GOT3 (cell line): ENCODE measurements around the gene TTC38.

Experiments
- DNase-seq: peaks from one replicate; lab custom pipeline; 2025; ENCODE audit warnings: mixed read lengths; lab: John Stamatoyannopoulos, UW

The TTC38 gene

DNA sequence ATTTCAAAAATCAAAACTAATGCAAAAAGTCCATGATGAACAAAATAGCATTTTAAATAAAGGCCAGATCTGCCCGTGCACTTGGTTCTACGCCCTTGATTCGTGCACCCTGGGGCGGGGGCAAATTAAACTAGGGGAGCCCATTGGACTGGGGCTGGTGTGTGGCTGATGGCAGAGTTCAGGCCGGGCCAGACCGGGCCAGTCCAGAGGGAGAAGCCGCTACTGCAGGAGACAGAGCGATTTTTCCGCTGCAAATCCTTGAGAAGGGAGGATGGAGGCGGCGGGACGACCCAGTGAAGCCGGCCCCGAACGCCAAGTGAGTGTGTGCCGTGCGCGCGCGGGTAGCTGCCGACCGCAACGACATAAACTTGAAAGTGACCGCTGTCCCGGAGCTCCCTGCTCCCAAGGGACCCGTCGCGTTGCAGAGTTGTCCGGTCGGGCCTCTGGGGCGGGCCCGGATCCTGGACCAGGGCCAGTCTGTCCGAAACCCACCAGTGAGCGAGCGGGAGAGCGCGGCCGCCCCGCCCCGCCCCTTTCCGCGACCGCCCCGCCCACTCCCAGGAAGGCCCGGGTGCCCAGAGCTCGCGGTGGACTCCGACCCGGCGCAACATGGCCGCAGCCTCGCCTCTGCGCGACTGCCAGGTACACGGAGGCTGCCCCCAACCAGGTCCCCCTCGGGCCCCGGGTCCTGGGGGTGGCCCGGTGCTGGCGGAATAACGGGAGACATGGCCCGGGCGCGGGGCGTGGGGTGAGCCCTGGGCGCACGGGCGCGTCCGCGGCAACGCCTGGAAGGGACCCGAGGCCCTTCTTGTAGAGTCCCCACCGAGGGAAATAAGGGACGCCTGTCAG, at the start of gene TTC38:
TSS of gene TTC38 (plus strand) at position 578 of the 849 bp plus-strand sequence. CDS start at position 610, 32 bp downstream.
- peak; percentile 50 for DNase-seq

DNA sequence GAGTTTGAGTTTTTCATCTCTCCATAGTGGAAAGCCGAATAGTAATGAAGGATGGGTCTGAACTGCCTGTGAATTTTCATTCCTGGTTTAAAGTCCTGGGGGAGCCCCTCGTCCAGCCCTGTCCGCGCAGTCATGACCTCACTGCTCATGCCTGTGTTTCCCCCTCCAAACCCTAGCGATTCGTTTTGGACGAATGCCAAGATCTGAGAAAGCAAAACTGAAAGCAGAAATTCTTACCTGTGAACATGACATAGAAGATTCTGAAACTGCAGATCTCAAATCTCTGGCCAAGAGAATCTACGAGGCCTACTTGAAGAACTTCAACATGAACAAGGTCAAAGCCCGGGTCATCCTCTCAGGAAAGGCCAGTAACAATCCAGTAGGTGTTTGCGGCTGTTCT, 48.2 kb upstream of the TTC38 start:
- no peak for DNase-seq

DNA sequence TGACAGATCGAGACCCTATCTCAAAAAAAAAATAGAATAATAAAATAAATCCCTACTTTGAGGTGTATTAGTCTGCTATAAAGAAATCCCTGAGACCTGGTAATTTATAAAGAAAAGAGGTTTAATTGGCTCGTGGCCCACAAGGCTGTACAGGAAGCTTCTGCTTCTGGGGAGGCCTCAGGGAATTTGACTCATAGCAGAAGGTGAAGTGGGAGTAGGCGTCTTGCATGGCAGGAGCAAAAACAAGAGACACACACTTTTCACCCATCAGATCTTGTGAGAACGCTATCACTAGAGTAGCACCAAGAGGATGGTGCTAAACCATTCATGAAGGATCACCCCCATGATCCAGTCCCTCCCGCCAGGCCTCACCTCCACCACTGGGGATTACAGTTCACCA, 46.9 kb upstream of the TTC38 start:
- DNase-seq = no peak

DNA sequence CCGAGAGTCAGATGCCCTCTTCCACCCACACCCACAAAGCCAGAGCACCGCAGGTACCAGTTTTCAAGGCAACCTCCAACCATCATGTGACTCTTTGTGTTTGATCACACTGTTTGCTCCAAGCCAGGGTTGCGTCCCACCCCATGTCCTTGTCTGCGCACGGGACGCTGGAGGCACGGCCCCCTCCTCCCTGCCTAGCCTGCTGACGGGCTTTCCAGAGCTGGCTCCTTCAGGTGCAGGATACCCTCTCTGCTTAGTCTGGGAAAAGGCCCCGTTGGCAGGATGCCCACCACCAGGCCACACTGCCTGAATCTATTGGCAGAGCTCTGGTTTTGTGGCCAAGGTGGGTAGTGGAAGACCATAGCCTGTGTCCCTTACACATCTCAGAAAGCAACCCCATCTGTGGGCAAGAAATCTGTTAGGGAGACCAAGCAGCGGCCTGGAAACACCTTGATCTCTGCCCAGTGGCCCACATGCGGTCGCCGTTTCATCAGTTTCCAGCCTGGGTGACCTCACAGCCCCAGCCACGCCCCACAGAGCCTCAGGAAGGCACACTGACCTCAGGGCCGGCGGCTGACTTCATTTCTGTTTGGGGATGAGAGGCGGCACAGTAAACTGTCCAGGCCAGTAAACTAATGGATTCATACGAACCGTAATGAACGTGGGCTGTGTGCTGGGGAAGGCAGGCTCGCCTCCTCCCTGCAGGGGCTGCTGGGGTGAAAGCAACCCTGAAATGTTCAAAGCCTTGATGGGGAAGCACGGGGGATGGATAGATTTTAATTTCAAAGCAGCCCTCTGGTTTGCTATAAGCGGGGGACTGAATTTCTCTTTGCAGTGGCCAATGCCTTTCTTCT, 43.5 kb upstream of the TTC38 start:
- DNase-seq = no peak

DNA sequence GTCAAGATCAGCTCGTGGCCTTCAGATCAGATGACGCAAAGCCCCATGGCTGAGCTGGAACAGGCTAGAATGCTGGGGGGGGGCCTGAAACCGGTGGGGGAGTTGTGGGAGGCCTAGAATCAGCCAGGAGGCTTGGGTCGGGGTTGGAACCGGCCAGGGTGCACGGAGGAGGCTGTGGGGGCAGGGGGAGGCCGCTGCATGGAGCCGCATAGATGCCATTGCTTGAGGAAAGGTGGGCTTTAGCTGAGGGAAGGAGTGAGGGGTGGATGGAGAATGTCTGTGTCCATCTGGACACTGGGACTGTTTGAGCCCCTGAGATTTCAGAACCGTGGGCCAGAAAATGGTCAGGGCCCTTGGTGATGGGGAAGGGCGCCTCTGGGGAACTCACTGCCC, 42.9 kb upstream of the TTC38 start:
- DNase-seq = no peak

DNA sequence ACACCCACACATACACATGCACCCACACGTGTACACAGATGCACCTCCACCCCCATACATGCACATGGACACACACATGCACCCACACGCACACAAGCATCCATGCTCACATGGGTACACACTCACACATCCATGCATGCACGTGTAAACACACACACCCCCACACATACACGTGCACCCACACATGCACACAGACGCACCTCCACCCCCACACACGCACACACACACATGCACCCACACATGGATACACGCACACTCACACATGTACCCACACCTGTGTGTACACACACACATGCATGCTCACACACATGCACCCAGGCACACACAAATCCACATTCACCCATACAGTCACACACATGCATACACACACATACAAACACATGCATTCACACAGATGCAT, 42.2 kb upstream of the TTC38 start:
- no peak for DNase-seq

DNA sequence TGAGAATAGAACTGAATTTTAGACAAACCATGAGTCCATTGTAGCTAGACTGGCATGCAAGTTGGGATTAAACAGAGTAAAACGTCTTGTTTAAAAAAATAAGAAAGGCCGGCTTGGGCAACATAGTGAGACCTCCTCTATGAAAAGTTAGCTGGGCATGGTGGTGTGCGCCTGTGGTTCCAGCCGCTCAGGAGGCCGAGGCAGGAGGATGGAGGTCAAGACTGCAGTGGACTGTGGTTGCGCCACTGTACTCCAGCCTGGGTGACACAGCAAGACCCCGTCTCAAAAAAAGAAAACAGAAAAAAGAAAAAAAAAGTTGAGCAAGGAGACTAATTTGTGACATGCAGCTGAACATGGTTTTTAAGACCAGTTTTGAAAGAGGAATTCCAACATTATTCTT, 41.2 kb upstream of the TTC38 start:
- no peak for DNase-seq

DNA sequence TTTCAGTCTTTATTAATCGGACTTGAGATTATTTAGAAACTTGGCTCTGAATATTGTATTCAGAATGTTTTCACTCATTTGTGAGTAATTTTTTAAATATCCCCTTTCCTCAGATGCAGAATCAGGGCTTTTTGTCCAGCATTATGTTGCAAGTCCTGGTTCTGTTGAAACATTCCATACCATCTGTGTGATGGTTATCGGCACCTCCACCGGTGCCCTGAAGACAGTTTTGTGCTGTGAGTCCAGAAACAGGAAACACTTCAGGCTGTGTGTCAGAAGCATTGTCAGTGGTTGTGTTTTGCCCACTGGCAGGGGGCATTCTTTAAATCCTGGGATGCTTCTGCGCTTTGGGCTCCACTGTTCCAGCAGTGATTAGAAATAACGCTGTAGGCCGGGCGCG, 38.1 kb upstream of the TTC38 start:
- DNase-seq = no peak

DNA sequence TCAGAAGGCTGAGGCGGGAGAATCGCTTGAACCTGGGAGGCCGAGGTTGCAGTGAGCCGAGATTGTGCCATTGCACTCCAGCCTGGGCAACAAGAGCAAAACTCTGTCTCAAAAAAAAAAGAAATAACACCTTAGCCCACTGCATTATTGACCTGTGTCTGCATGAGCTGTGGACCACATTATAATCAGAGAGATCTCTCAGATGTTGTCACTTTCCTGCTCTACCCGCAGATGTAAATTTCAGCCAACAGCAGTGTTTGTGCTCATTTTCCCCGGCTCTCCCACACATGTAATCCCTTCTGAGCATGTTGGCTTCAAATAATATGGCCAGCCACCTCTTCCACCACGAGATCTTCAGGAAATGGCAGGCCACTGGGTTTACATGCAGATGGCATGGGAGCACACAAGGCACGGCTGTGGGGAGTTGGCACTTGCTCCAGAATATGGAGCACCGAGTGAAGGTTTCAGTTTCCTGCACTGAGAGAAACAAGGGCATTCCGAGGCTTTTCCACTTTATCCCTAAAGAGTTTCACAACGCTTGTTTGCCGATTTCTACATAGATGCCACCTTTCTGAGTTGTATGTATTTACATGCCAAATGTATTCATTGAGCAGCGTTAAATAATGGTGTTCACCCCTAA, 37.4 kb upstream of the TTC38 start:
- DNase-seq = no peak

DNA sequence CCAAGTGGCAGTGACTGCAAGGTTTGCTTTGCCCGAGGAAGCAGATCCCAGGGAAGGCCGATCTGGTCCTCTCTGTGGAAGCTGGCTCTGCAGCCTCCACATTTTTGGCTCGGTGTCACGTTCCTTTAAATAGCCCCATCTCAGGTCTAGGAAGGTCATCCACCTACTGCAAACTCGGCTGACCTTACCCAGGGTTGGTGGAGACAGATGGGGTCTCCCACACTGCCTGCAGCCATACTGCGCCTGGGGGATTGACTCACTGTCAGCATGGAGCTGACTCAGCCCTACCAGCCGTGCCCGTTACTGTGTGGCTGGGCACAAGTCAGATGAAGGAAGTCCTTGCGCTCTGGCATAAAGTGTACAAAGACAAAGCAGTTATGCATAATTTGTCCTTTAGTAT, 34.6 kb upstream of the TTC38 start:
- peak; percentile 53 for DNase-seq

DNA sequence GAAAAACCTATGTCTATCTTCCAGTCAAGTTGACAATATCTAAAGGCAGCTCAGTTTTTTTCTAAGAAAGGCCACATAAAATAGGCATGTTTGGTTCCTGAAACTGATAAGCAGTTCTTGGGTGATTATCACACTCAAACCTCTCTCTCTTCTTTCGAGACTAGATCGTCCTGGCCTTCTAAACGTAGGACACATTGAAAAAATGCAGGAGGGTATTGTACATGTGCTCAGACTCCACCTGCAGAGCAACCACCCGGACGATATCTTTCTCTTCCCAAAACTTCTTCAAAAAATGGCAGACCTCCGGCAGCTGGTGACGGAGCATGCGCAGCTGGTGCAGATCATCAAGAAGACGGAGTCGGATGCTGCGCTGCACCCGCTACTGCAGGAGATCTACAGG, 32.8 kb upstream of the TTC38 start:
- DNase-seq = no peak

DNA sequence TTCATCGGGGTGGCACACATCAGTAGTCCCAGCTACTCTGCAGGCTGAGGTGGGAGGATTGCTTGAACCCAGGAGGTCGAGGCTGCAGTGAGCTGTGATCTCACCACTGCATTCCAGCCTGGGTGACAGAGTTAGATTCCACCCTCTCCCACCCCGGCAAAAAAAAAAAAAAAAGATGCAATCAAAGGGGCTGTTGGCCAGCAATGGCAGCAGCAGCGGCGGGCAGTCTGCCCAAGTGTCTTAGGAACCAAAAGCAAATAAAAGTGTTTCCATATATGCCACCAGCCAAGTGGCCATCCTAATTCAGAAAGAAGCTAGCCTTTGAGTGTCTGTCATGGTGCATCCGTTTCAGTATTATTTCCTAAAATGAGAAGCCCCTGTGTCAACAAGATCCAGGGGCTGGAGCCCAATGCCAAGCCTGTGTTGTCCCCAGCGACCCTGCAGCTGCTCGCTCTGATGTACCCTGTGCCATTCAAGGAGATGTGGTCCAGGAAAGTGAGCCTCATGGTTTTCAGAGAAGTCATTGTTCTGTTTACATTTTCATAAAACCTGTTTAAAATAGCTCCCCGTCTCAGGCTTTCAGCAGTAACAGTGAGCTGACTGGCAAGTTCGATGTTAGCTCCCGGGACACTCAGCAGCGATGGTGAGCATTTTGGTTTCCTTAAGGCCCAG, 30.2 kb upstream of the TTC38 start:
- no peak for DNase-seq

DNA sequence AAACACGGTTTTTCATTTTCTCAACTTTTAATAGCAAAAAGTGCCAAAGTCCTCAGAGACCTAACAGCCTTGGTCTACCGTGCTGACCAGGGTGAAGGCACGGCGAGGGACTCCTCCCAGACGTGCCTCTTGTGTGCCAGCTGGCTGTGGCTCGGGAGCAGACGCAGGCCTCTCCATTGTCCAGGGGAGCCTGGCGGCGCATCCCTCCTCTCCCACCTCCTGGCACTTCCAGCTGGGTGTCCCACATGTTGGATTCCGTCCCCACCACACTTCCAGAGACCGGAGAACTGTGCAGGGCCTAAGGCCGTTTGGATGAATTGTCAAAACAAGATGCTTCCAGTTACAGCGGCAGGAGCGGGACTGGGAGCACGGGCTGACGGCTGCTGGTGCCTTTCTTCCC, 29.3 kb upstream of the TTC38 start:
- DNase-seq = no peak

DNA sequence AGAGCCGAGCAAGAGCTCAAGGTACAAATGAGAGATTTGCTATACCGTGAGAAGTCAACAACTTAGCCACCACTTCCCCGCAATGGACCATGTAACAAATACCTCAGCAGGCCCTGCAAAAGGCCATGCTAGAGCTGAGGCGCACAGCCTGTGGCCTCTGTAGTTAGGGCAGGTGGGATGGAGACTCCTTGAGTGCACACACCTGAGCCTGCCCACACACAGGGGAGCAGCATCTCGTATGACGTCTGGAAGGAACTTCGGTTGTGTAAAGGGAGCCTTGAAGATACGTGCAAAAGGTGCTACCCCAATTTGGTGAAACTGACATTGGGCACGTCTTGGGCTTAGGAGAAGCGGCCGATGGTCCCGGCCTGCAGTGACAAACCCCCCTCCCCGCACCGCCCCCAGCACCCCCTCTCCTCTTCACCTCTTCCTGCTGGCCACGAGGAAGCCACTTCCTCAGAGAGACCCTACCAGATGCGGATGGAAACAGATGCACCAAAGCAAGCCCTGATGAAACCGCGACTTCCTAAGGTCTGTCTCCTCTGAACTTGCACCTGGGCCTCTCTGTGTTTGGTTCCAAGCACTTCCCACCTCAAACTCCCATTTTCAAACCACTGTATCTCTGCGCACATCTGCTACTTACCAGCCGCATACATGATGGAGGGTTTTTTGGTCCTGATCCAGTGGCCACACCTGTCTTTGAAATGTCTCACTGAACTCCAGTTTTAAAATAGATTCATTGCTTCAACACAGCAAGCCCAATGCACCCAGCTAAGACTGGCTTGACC, 28.4 kb upstream of the TTC38 start:
- DNase-seq = no peak

DNA sequence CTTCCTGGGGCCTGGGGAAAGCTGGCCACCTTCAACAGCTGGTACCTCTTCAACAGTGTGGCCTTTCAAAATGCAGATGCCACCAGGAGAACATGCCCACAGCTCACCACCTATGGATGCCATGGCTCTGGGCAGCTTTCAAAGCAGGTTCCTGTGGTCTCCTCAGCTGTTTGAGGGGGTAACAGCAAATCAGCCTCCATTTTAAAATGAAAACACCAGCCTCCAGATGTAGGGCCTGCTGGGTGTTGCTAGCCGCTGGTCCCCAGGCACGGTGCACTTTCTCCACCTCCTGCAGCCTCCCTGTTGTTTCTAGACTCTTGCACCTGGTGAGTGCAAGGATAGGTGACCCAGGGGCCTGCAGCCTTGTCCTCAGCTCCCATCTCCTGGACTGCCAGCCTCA, 27.7 kb upstream of the TTC38 start:
- DNase-seq = no peak

DNA sequence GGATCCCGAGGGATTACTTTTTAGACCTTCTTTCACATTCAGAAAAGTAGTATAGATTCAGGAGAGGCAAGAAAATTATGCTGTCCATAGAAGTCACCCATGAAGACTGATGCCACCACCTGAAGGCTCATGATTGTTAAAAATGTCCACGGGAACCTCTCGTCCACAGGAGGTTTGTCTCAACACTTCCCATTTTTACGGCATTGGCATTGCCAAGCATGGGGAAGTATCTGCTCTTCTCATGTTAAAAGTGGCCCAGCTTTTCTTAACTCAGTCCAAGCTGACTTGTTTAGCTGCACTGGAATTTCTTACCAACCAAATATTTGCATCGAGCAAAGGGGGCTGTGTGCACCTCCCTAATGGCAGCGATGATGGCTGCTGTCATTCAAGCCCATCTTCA, 27.3 kb upstream of the TTC38 start:
- DNase-seq = no peak

DNA sequence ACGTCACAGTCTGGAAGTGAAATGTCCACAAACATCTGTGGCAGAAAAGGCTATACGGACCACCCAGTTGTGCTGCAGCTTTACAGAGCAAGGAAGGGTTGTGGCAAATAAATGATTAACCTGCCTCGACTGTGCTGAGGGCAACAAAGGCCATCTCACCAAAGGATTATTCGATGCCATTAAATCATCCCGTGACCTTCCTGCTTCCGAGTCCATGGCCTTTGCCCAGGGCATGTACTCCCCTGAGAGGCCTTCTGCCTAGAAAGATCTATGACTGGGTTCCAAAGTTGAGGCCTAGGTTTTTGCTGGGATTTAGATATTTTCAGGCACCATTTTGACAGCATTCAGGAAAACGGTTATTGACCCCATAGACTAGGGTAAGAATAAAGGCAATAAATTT, 26.9 kb upstream of the TTC38 start:
- DNase-seq = no peak

DNA sequence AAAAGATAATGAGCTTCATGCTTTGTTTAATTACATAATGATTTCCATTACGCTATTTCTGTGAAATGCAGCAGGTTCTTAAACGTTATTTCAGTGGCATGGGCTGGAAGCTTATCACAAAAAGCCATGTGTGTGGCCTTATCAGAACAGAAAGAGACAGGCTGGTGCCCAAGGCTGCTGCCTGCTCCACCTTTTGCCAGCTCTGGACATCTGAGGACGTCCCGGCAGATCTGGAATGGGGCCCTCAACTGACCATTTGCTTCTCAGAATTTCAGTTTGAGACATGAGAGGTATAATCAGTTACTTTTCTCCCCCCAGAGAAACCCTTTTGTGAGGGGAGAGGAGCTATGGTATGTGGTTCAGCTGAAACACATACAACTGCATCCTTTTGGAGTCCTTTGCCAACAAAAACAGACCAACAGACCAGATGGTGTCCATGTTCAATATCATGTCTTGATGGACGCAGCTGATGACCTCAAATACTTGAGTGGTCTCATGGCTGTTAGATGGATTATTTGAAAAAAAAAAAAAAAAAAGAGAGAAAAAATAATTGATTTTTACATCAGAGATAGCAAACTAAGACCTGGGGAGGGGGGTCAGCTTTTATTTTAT, 26.3 kb upstream of the TTC38 start:
- no peak for DNase-seq

DNA sequence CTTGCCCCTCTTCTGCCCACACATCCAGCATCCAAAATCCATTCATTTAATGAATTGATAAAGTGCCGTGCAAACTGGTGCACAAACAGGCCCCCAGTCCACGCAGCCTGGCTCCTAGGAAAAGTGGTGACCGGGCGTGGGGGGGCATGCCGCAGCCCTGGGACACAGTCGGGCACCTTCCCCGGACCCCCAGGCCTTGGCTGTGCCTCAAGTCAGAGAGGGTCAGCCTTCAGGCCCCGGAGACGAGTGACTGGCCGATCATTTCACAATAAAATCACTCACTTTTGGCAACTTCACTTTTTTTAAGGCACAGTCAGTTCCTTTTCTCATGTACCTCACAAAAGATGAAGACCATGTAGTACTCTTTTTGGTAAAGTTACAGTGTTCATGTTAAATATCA, 25.7 kb upstream of the TTC38 start:
- DNase-seq = no peak

DNA sequence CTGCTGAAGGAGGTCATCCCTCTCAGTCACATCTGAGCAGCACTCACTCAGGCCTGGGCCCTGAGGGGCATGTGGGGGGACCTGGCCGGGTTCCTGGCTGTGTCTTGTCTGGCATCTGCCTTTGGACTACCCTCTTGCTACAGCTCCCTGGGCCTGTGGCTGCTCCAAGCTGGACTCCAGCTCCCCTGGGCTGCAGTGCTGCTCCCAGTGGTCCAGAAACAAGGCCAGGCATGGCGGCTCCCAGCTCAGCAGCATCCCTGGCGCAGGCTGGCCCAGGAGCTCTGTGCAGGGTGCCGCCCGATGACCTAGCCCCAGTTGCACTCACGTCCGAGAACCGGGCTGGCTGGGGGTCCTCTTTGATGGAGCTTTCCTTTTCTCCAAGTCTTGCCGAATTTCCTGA, 23.0 kb upstream of the TTC38 start:
- DNase-seq = no peak

DNA sequence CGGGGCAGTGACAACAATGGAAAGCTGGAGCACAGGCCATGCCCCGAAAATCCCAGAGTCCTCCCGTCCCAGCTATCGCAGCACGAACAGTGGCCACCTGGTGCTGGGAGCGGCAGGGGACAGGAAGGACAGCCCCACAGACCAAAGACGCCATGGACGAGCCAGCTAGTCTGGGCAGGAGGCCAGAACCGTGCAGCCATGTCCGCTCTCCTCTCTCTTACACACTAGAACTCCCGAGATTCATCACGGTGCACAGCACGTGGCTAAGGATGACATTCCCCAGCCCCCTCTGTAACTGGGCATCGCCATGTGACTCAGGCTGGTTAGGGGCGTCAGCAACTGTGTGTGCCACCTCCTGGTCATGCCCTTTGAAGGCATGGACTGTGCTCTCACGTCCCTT, 22.3 kb upstream of the TTC38 start:
- DNase-seq = no peak
